22Rv1 (cell line): ENCODE results near the gene RALY.

ENCODE experiments used
- ZFX ChIP-seq: fragments of 450-650 bp; IDR thresholded peaks from 2 replicates; pipeline ENCODE4 v1.6.1; 2017; ENCODE audit warnings: antibody characterized with exemption, borderline replicate concordance
- TF ChIP-seq, protein P1 (sequence below): fragments of 450-650 bp; IDR thresholded peaks from 2 replicates; pipeline ENCODE4 v1.5.1; 2017; ENCODE audit warnings: mild to moderate bottlenecking

DNA sequence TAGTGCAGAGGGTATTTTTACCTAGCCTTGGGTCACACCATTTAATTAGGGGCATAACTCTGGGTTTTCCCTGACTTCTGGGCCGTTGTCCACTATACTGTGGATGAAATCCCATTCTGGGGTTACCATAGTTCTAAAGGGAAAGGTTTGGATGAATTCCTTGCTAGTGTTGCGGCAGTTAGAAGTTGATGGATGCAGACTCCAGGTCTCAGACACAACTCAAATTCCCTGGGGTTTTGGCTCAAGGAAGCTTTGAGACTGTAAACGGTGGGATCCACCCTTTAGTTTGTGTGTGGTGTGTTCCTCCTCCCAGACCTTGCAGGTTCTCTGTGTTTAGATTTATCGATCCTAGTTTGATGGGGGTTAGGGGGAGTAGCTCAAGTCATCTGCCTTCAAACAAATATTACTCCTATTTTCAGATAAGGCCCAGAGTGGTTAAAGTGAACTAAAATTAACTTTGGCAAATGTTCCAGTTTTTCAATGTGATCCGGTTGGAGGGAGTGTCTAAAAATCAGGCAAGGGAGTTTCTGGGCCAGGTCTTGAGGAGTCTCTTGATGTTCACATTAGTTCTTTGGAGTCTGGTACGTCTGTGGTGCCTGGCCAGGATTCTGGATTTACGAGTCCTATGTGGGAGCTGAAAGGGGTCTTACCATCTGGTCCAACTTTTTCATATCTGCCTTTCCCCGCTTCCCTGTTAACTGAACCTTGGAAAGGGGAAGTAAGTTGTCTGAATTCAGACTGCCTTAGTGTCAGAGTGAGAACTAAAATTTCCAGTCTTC lies 1.5 kb downstream of the RALY start:
- TF ChIP-seq, protein P1, sequence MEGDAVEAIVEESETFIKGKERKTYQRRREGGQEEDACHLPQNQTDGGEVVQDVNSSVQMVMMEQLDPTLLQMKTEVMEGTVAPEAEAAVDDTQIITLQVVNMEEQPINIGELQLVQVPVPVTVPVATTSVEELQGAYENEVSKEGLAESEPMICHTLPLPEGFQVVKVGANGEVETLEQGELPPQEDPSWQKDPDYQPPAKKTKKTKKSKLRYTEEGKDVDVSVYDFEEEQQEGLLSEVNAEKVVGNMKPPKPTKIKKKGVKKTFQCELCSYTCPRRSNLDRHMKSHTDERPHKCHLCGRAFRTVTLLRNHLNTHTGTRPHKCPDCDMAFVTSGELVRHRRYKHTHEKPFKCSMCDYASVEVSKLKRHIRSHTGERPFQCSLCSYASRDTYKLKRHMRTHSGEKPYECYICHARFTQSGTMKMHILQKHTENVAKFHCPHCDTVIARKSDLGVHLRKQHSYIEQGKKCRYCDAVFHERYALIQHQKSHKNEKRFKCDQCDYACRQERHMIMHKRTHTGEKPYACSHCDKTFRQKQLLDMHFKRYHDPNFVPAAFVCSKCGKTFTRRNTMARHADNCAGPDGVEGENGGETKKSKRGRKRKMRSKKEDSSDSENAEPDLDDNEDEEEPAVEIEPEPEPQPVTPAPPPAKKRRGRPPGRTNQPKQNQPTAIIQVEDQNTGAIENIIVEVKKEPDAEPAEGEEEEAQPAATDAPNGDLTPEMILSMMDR = no peak
- TF ChIP-seq ZFX = no peak
